MM.1S (cell line): Measurements from ENCODE around the gene RHBDL2.

Experiments
- DNase-seq: peaks from one replicate; pipeline ENCODE4 v3.0.0-alpha.2; 2015
- H2AFZ ChIP-seq: fragments of 300-600 bp; sonication (generic); 2 replicates; pipeline ENCODE4 v1.6.0; 2016; ENCODE audit warnings: antibody characterized with exemption, low read length
- H3F3A ChIP-seq: fragments of 300-600 bp; sonication (generic); 2 replicates; pipeline ENCODE4 v1.6.1; 2016; ENCODE audit warnings: mild to moderate bottlenecking, antibody characterized with exemption, low read length, moderate library complexity, mixed read lengths; ENCODE audit not compliant: insufficient read depth
- H3K27ac ChIP-seq: fragments of 300-600 bp; sonication (generic); 2 replicates; pipeline ENCODE4 v1.5.1; 2016; ENCODE audit warnings: mild to moderate bottlenecking, low read length
- H3K27me3 ChIP-seq: fragments of 300-600 bp; sonication (generic); replicated peaks from 2 replicates; pipeline ENCODE4 v1.6.0; 2016; ENCODE audit warnings: low read length; ENCODE audit not compliant: insufficient read depth
- H3K36me3 ChIP-seq: fragments of 300-600 bp; sonication (generic); replicated peaks from 2 replicates; pipeline ENCODE4 v1.6.1; 2016; ENCODE audit warnings: mild to moderate bottlenecking, low read length, mixed read lengths; ENCODE audit not compliant: insufficient read depth
- H3K4me1 ChIP-seq: fragments of 300-600 bp; sonication (generic); 2 replicates; pipeline ENCODE4 v1.6.1; 2016; ENCODE audit warnings: low read length, mixed read lengths
- H3K4me2 ChIP-seq: fragments of 300-600 bp; sonication (generic); 2 replicates; pipeline ENCODE4 v1.6.0; 2016; ENCODE audit warnings: low read depth, low read length
- H3K4me3 ChIP-seq: fragments of 300-600 bp; sonication (generic); 2 replicates; pipeline ENCODE4 v1.5.1; 2016; ENCODE audit warnings: low read length, mixed read lengths
- H3K79me2 ChIP-seq: fragments of 300-600 bp; sonication (generic); 2 replicates; pipeline ENCODE4 v1.6.1; 2016; ENCODE audit warnings: mixed run types, low read length, mixed read lengths
- H3K9ac ChIP-seq: fragments of 300-600 bp; sonication (generic); 2 replicates; pipeline ENCODE4 v1.6.1; 2016; ENCODE audit warnings: low read length, mixed read lengths
- H3K9me2 ChIP-seq: fragments of 300-600 bp; sonication (generic); replicated peaks from 2 replicates; pipeline ENCODE4 v1.6.1; 2016; ENCODE audit warnings: mild to moderate bottlenecking, low read length, mixed read lengths; ENCODE audit not compliant: insufficient read depth
- H3K9me3 ChIP-seq: fragments of 300-600 bp; sonication (generic); replicated peaks from 2 replicates; pipeline ENCODE4 v1.6.1; 2016; ENCODE audit warnings: mild to moderate bottlenecking, low read length, mixed read lengths; ENCODE audit not compliant: insufficient read depth
- H4K20me1 ChIP-seq: fragments of 300-600 bp; sonication (generic); 2 replicates; pipeline ENCODE4 v1.6.1; 2016; ENCODE audit warnings: mild to moderate bottlenecking, low read length, moderate library complexity, mixed read lengths; ENCODE audit not compliant: insufficient read depth
- CTCF ChIP-seq: fragments of 300-600 bp; sonication (generic); IDR thresholded peaks from 2 replicates; pipeline ENCODE4 v1.5.1; 2016; ENCODE audit warnings: antibody characterized with exemption, low read length, mixed read lengths
- EZH2 ChIP-seq: fragments of 300-600 bp; sonication (generic); optimal IDR thresholded peaks from 2 replicates; pipeline ENCODE3; 2017; ENCODE audit warnings: low read depth, mild to moderate bottlenecking, antibody characterized with exemption, low read length, mixed read lengths
- EZH2phosphoT487 ChIP-seq: fragments of 300-600 bp; sonication (generic); IDR thresholded peaks from 2 replicates; pipeline ENCODE4 v1.6.1; 2018; ENCODE audit warnings: antibody characterized with exemption, low read length

The RHBDL2 gene

DNA sequence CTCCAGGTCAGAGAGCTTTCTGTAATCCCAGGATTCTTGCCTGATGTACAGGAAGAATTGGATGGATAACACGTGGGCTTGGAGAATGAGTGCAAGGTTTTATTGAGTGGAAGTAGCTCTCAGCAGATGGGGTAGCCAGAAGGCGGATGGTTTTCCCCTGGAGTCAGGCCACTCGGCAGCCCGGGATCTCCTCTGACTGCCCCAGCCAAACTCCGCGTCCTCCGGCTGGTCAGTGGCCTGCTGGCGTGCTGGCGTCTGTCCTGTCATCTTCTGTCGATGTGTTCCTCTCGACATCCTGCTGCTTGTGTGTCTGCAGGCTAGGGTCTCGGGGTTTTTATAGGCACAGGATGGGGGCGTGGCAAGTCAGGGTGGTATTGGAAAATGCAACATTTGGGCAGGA lies 32.8 kb downstream of the RHBDL2 start:
- H3K27me3 ChIP-seq: no peaks in the 10 kb centered on the region
- H3K36me3 ChIP-seq: no peaks in the 10 kb centered on the region
- H4K20me1 ChIP-seq: no peaks in the 10 kb centered on the region
- H3K9me3 ChIP-seq: no peaks in the 10 kb centered on the region
- H2AFZ ChIP-seq: no peak overlapping the region
- TF ChIP-seq EZH2 (no peak), CTCF (no peak), EZH2phosphoT487 (no peak)
- no peak overlapping the region for H3K4me2 ChIP-seq
- no peak for DNase-seq
- no peak overlapping the region for H3K27ac ChIP-seq
- no peaks in the 10 kb centered on the region for H3K9me2 ChIP-seq
- no peaks in the 10 kb centered on the region for H3F3A ChIP-seq
- H3K9ac ChIP-seq: no peak overlapping the region
- no peak overlapping the region for H3K4me3 ChIP-seq
- no peaks in the 10 kb centered on the region for H3K79me2 ChIP-seq
- no peaks in the 10 kb centered on the region for H3K4me1 ChIP-seq

- Histone ChIP-seq H3F3A (no peaks in the 10 kb centered on the region), H3K9me3 (no peaks in the 10 kb centered on the region), H3K27ac (no peak overlapping the region), H3K9me2 (no peaks in the 10 kb centered on the region), H3K4me1 (no peaks in the 10 kb centered on the region), H3K4me3 (no peak overlapping the region), H4K20me1 (no peaks in the 10 kb centered on the region), H3K79me2 (no peaks in the 10 kb centered on the region), H3K9ac (no peak overlapping the region), H3K27me3 (no peaks in the 10 kb centered on the region), H3K4me2 (no peak overlapping the region), H3K36me3 (no peaks in the 10 kb centered on the region), H2AFZ (no peak overlapping the region)
- TF ChIP-seq CTCF: no peak
- no peak for TF ChIP-seq EZH2phosphoT487
- no peak for TF ChIP-seq EZH2
- DNase-seq: no peak
Observed at GRCh38 chr1:38905985-38906384, 35.6 kb downstream of the RHBDL2 start.

- Histone ChIP-seq H3K79me2 (no peaks in the 10 kb centered on the region), H3K27me3 (no peaks in the 10 kb centered on the region), H3K9me2 (no peaks in the 10 kb centered on the region), H3K27ac (no peak overlapping the region), H3F3A (no peaks in the 10 kb centered on the region), H3K36me3 (no peaks in the 10 kb centered on the region), H3K4me1 (no peaks in the 10 kb centered on the region), H4K20me1 (no peaks in the 10 kb centered on the region), H2AFZ (no peak overlapping the region), H3K9me3 (no peaks in the 10 kb centered on the region), H3K4me3 (no peak overlapping the region), H3K4me2 (no peak overlapping the region), H3K9ac (no peak overlapping the region)
- TF ChIP-seq EZH2 (no peak), EZH2phosphoT487 (no peak), CTCF (no peak)
- DNase-seq: no peak
Observed at GRCh38 chr1:38899560-38899959, 42.1 kb downstream of the RHBDL2 start.
